HFF-Myc (cell line): Measurements from ENCODE around the gene ENTPD7.
A peak's percentile ranks its signal among the peaks of the same experiment; 100 is the strongest.
"Not testable (repeated sequence)": the region's sequence is repeated elsewhere in the genome, so short reads cannot be mapped to it uniquely, and the experiment has no call there.

Source experiments
- DNase-seq: peaks from one replicate; pipeline ENCODE4 v3.0.0-alpha.2; 2011; ENCODE audit warnings: low read depth; ENCODE audit errors: extremely low read depth
- H3K4me3 ChIP-seq: replicated peaks from 2 replicates; pipeline ENCODE4 v1.5.1; 2011; ENCODE audit warnings: low read depth, mild to moderate bottlenecking, control low read depth, low read length
- TF ChIP-seq, protein P1 (sequence below): IDR thresholded peaks from 2 replicates; pipeline ENCODE4 v1.5.1; 2012; ENCODE audit warnings: mild to moderate bottlenecking, low read depth, low read length, control low read depth; ENCODE audit errors: missing control alignments

The ENTPD7 gene

DNA sequence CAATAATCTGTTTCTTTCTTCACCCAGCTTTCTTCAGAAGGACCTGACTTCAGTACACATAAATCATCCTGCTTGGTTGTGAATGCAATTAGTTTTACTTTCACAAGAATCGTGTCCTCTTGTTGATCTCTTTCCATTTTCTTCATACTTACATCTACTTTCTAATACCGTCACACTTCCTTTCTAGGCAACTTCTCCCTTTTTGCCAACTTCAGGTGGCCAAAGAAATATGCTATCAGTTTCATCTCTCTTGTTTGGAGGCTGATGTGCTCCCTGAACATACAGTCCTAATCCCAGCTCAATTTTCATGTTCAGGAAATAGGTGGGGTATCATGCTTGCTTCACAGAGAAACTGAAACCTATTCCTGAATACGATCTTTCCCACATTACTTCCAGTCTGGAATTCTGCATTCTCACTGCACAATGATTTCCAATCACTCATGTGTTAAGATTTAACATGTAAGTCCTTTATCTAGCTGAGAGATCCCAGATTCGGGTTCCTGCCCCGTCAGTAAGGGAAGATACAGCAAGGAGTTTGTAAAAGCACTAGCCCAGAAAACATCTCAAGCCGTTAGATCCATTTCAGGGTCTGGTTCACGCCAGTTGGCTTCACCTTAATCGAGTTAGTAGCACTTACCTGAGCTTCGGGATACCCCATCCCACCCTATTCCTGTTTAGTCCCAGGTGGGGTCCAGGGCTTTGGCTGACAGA is 40.1 kb upstream of the ENTPD7 start:
- H3K4me3 ChIP-seq, result peak overlapping the region; percentile 83
- DNase-seq, result no peak
- TF ChIP-seq, protein P1, sequence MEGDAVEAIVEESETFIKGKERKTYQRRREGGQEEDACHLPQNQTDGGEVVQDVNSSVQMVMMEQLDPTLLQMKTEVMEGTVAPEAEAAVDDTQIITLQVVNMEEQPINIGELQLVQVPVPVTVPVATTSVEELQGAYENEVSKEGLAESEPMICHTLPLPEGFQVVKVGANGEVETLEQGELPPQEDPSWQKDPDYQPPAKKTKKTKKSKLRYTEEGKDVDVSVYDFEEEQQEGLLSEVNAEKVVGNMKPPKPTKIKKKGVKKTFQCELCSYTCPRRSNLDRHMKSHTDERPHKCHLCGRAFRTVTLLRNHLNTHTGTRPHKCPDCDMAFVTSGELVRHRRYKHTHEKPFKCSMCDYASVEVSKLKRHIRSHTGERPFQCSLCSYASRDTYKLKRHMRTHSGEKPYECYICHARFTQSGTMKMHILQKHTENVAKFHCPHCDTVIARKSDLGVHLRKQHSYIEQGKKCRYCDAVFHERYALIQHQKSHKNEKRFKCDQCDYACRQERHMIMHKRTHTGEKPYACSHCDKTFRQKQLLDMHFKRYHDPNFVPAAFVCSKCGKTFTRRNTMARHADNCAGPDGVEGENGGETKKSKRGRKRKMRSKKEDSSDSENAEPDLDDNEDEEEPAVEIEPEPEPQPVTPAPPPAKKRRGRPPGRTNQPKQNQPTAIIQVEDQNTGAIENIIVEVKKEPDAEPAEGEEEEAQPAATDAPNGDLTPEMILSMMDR, result no peak

DNA sequence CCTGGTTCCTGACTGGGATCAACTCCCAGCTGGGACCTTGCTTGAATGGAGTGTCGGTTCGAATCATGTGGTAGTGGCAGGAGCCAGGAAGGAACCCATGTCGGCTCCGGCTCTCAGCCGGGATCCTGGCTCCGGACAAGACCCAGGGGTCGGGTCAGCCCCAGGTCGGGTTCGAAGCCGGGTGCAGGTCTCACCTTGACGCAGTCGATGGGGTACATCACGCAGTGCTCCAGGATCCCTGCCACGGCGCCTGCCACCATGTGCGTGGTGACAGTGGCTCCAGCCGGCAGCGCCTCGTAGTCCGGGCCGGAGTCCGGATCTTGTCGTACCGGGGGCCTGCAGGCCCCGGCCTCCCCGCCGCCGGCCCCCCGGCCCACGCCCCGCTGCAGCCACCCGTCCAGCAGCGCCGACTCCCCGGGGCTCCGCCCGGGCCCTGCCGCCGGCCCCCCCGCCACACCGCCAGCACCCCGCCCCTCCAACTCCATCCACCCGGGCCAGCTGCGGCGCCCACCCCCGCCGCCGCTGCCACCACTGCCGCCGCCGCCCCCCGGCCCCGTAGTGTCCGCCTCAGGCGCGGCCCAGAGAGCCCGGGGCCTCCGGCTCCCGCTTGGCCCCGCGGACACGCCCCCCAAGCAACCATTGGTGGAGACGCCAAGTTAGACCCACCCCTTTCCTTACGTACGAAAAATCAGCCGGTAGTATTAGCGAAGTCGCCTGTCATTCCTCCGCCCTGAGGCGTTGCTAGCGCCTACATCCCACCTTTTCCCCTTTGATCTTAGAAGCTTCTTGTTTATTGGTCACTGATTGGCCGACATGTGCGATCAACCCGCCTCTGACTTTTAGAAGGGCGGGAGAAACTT is 39.2 kb upstream of the ENTPD7 start, which contains the start of gene SLC25A28:
Gene SLC25A28 (minus strand): TSS at position 589 of the 860 bp plus-strand sequence. CDS start 104 bp downstream, at position 485.
- H3K4me3 ChIP-seq, result peak within 1 kb of the TSS; percentile 83
- TF ChIP-seq, protein P1, result no peak
- DNase-seq, result peak; percentile 100

DNA sequence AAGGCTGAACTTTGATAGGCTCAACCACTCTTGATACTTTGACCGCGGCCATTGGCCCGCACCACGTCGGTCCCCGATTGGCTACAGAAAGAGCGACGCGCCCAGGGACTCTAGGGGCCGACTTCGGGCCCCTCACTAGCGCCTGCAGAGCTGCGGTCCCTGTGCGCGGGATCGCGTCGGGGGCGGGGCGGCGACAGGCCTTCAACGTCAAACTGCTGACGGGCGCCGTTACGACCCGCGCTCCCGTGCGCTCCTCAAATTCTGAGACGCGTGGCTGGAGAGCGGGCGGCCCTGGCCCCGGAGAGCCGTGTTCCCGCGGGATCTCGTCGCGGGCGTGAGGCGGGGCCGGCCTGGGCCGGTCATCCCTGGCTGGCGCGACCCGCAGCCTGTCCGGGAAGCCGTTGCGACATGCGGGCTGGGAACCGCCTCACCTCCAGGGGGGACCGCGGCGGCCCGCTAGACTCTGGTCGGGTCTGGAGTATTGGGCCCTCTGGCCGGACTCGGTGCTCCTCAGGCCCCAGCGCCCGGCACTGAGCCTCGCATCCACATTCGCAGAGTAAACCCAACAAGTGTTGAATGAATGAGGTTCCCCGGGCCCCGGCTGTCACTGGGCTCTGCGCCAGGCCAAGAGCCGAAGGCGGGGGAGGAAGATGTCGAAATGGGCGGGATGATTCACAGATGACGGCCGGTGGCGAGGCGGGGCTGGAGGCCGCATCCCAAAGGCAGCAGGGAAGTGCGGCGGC is 38.4 kb upstream of the ENTPD7 start:
- peak; percentile 81 for DNase-seq
- H3K4me3 ChIP-seq, result peak overlapping the region; percentile 49
- TF ChIP-seq, protein P1, result no peak

DNA sequence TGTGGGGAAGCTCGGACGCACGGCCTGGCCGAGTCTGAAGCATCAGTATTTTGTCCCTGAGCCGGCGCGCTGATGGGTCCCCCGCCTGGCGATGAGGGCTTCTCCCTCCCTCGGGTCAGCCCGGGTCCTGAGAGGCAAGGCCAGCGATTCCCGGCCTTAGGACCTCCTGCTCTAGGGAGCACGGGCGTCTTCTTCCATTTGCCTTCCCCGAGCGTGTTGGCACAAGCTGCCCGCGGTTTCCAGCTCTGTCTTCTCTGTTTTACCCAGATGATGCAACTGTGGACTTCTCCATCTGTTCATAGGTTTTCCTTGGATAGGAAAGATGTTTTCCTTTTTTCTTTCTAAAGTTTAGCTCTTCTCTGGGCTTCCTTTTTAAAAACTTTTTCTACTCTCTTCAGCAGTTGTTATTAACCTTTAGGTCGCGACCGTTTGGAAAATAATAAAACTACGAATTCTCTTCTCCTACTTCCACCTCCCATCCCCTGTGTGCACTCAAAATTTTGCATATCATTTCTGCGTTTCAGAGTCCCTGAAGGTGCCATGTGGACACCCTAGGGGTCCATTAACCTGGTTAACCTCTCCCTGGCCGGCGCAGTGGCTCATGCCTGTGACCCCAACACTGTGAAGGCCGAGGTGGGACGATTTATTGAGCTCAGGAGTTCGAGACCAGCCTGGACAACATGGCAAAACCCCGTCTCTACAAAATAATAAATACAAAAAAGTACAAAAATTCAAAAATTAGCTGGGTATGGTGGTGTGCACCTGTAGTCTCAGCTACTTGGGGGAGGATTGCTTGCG is 37.7 kb upstream of the ENTPD7 start:
- TF ChIP-seq, protein P1, result no peak
- no peak for DNase-seq
- H3K4me3 ChIP-seq, result peak overlapping the region; percentile 49

DNA sequence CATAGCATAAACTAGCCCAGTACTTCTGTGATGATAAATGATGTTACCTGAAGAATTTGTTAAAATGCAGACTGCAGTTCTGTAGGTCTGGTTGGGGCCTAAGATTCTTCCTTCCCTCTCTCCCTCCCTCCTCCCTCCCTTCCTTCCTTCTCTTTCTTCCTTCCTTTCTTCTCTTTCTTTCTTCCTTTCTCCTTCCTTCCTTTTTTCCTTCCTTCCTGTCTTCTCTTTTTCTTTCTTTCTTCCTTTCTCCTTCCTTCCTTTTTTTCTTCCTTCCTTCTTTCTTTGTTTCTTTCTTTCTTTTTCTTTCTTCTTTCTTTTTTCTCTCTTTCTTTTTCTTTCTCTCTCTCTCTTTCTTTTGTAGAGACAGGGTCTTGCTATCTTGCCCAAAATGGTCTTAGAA is 35.4 kb upstream of the ENTPD7 start:
- TF ChIP-seq, protein P1, result no peak
- H3K4me3 ChIP-seq, result no peak overlapping the region
- DNase-seq, result no peak

DNA sequence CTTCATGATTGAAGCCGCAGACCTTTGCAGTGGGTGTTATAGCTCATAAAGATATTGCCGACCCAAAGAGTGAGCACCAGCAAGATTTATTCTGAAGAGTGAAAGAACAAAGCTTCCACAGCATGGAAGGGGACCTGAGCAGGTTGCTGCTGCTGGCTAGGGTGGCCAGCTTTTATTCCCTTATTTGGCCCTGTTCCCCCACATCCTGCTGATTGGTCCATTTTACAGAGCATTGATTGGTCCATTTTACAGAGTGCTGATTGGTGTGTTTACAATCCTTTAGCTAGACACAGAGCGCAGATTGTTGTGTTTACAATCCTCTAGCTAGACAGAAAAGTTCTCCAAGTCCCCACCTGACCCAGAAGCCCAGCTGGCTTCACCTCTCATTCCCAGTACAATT is 34.2 kb upstream of the ENTPD7 start:
- H3K4me3 ChIP-seq, DNase-seq: not testable (repeated sequence)
